DOHH2 (cell line): Measurements from ENCODE around the gene CRIP1.

Experiments used
- H3F3A ChIP-seq: fragments of 200-600 bp; sonication (generic), shearing (Covaris generic); 2 replicates; pipeline ENCODE4 v1.6.0; 2016; ENCODE audit warnings: antibody characterized with exemption, mild to moderate bottlenecking; ENCODE audit not compliant: control insufficient read depth, insufficient read depth
- H3K27ac ChIP-seq: fragments of 200-600 bp; sonication (generic); 2 replicates; pipeline ENCODE4 v1.5.1; 2014; ENCODE audit warnings: low read depth, mild to moderate bottlenecking, low read length, moderate library complexity
- H3K27me3 ChIP-seq: fragments of 200-600 bp; sonication (generic); 2 replicates; pipeline ENCODE4 v1.6.1; 2014; ENCODE audit warnings: mild to moderate bottlenecking, low read length, mixed read lengths; ENCODE audit not compliant: control insufficient read depth
- H3K36me3 ChIP-seq: fragments of 200-600 bp; sonication (generic); 2 replicates; pipeline ENCODE4 v1.6.1; 2014; ENCODE audit warnings: mild to moderate bottlenecking, low read length, moderate library complexity, mixed read lengths; ENCODE audit not compliant: control insufficient read depth
- H3K4me1 ChIP-seq: fragments of 200-600 bp; sonication (generic); 2 replicates; pipeline ENCODE4 v1.6.1; 2014; ENCODE audit warnings: mild to moderate bottlenecking, low read length, mixed read lengths; ENCODE audit not compliant: control insufficient read depth
- H3K4me2 ChIP-seq: fragments of 200-600 bp; sonication (generic); 2 replicates; pipeline ENCODE4 v1.6.0; 2014; ENCODE audit warnings: mild to moderate bottlenecking, low read length, moderate library complexity
- H3K4me3 ChIP-seq: fragments of 200-600 bp; sonication (generic); 2 replicates; pipeline ENCODE4 v1.5.1; 2014; ENCODE audit warnings: mild to moderate bottlenecking, low read length, mixed read lengths
- H3K79me2 ChIP-seq: fragments of 200-600 bp; sonication (generic); 2 replicates; pipeline ENCODE4 v1.6.1; 2014; ENCODE audit warnings: mild to moderate bottlenecking, low read length, mixed read lengths; ENCODE audit not compliant: control insufficient read depth
- H3K9me2 ChIP-seq: fragments of 200-600 bp; sonication (generic); replicated peaks from 2 replicates; pipeline ENCODE4 v1.6.1; 2014; ENCODE audit warnings: mild to moderate bottlenecking, low read length, mixed read lengths; ENCODE audit not compliant: control insufficient read depth
- H3K9me3 ChIP-seq: fragments of 200-600 bp; sonication (generic); 2 replicates; pipeline ENCODE4 v1.6.1; 2014; ENCODE audit warnings: antibody characterized with exemption, low read length, mixed read lengths; ENCODE audit not compliant: control insufficient read depth, insufficient read depth
- H4K20me1 ChIP-seq: fragments of 200-600 bp; sonication (generic); 2 replicates; pipeline ENCODE4 v1.6.0; 2014; ENCODE audit warnings: low read depth, mild to moderate bottlenecking, antibody characterized with exemption, low read length, moderate library complexity; ENCODE audit not compliant: control insufficient read depth, insufficient read depth
- EZH2phosphoT487 ChIP-seq: fragments of 200-600 bp; sonication (generic); IDR thresholded peaks from 2 replicates; pipeline ENCODE4 v1.6.1; 2017; ENCODE audit warnings: borderline replicate concordance, mild to moderate bottlenecking, antibody characterized with exemption, low read length, moderate library complexity, mixed read lengths
- TF ChIP-seq, protein P1 (sequence below): fragments of 200-600 bp; sonication (generic); IDR thresholded peaks from one replicate; pipeline ENCODE4 v1.5.1; 2014; ENCODE audit warnings: antibody characterized with exemption, mild to moderate bottlenecking, low read depth, low read length; ENCODE audit not compliant: poor library complexity, severe bottlenecking

The CRIP1 gene

DNA sequence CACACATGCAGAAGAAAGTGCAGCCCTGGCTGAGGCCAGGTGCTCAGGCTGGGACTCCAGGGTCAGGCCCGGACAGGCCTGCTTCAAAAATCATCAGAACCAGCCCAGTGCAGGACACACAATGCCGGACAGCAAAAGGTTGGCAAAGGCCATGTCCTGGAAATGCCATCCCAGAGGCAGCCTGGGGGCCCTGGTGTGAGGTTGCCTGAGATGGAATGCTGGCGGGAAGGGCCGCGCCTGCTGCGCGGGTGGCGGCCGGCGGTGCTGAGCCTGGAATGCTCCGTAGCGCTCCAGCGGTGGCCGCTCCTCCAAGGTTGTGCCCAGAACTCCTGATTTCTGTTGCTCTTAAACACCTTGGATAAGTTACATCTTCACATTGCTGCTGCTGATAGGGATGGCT lies 33.7 kb upstream of the CRIP1 start:
- TF ChIP-seq, protein P1, sequence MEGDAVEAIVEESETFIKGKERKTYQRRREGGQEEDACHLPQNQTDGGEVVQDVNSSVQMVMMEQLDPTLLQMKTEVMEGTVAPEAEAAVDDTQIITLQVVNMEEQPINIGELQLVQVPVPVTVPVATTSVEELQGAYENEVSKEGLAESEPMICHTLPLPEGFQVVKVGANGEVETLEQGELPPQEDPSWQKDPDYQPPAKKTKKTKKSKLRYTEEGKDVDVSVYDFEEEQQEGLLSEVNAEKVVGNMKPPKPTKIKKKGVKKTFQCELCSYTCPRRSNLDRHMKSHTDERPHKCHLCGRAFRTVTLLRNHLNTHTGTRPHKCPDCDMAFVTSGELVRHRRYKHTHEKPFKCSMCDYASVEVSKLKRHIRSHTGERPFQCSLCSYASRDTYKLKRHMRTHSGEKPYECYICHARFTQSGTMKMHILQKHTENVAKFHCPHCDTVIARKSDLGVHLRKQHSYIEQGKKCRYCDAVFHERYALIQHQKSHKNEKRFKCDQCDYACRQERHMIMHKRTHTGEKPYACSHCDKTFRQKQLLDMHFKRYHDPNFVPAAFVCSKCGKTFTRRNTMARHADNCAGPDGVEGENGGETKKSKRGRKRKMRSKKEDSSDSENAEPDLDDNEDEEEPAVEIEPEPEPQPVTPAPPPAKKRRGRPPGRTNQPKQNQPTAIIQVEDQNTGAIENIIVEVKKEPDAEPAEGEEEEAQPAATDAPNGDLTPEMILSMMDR = no peak
- TF ChIP-seq EZH2phosphoT487 = no peak
- Histone ChIP-seq H3K9me2 (no peaks in the 10 kb centered on the region), H3K4me1 (no peaks in the 10 kb centered on the region), H4K20me1 (no peaks in the 10 kb centered on the region), H3F3A (no peaks in the 10 kb centered on the region), H3K27ac (no peak overlapping the region), H3K4me3 (no peak overlapping the region), H3K79me2 (peaks cover 8% of the 10 kb centered on the region), H3K4me2 (no peak overlapping the region), H3K9me3 (no peaks in the 10 kb centered on the region), H3K27me3 (no peaks in the 10 kb centered on the region), H3K36me3 (peaks cover 64% of the 10 kb centered on the region)

DNA sequence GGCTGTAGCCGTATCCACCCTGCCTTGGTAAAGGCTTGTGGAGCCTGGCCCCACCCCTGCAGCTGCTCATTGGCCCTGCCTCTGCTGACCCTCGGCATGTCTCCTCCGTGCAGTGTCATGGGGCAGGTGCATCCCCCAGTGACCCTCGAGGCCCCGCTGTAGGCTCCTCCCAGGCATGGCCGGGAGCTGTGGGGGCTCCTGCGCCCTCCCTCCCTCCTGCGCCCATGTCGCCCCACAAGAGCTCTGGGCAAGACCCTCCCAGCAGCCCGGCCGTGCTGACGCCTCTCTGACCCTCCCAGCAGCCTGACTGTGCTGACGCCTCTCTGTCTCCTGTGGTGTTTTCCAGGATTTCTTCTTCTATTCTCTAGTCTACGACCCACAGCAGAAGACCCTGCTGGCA lies 32.8 kb upstream of the CRIP1 start:
- H3K4me2 ChIP-seq = no peak overlapping the region
- no peaks in the 10 kb centered on the region for H3K27me3 ChIP-seq
- H3K4me1 ChIP-seq = no peaks in the 10 kb centered on the region
- peaks cover 4% of the 10 kb centered on the region; the same call in 1 of the 2 replicates for H3K79me2 ChIP-seq
- no peak overlapping the region for H3K4me3 ChIP-seq
- peaks cover 66% of the 10 kb centered on the region for H3K36me3 ChIP-seq
- no peak overlapping the region for H3K27ac ChIP-seq
- H3K9me2 ChIP-seq = no peaks in the 10 kb centered on the region
- no peaks in the 10 kb centered on the region for H3K9me3 ChIP-seq
- H4K20me1 ChIP-seq = no peaks in the 10 kb centered on the region
- H3F3A ChIP-seq = no peaks in the 10 kb centered on the region
- no peak for TF ChIP-seq EZH2phosphoT487
- TF ChIP-seq, protein P1 = no peak

DNA sequence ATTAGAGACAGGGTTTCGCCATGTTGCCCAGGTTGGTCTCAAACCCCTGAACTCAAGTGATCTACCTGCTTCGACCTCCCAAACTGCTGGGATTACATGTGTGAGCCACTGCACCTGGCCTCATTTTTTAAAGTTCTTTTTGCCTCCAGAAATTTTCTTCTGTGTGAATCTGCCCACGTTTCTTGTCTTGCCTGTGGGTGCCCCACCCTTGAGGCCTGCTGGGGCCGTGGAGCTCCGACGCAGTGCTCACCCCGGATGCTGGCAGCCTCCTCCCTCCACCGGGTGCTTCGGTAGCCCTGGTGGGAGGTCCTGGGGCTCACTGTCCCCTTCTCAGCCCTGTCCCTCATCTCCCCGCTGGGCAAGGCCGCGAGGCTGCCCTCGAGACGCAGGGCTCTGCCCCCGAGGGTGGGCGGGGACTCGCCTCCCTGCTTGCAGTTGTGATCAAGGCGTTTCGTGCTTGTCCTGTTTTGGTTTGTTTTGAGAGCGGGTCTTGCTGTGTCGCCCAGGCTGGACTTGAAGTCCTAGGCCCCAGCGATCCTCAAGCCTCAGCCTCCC lies 31.5 kb upstream of the CRIP1 start:
- Histone ChIP-seq H3F3A (no peaks in the 10 kb centered on the region), H3K4me1 (no peaks in the 10 kb centered on the region), H3K4me2 (no peak overlapping the region), H3K9me2 (no peaks in the 10 kb centered on the region), H3K27me3 (no peaks in the 10 kb centered on the region), H3K27ac (no peak overlapping the region), H3K4me3 (no peak overlapping the region), H3K9me3 (no peaks in the 10 kb centered on the region), H3K36me3 (peaks cover 52% of the 10 kb centered on the region), H3K79me2 (no peaks in the 10 kb centered on the region), H4K20me1 (no peaks in the 10 kb centered on the region)
- TF ChIP-seq EZH2phosphoT487 = no peak
- TF ChIP-seq, protein P1 = no peak
